KMS-11 (cell line): ENCODE measurements around the gene UNC119.
A peak's percentile ranks its signal among the peaks of the same experiment; 100 is the strongest.
"Not testable (repeated sequence)": the region's sequence is repeated elsewhere in the genome, so short reads cannot be mapped to it uniquely, and the experiment has no call there.

Source experiments
- H2AFZ ChIP-seq: fragments of 200-600 bp; sonication (generic); 2 replicates; pipeline ENCODE4 v1.6.1; 2016; ENCODE audit warnings: antibody characterized with exemption, mixed run types, low read depth
- H3K27ac ChIP-seq: fragments of 200-600 bp; sonication (generic); 2 replicates; pipeline ENCODE4 v1.6.1; 2016; ENCODE audit warnings: mild to moderate bottlenecking, mixed run types
- H3K27me3 ChIP-seq: fragments of 200-600 bp; sonication (generic); 2 replicates; pipeline ENCODE4 v1.6.1; 2017; ENCODE audit warnings: mild to moderate bottlenecking, low read depth, mixed run types, moderate library complexity; ENCODE audit not compliant: insufficient read depth
- H3K36me3 ChIP-seq: fragments of 200-600 bp; sonication (generic); 2 replicates; pipeline ENCODE4 v1.6.1; 2017; ENCODE audit warnings: mild to moderate bottlenecking, mixed run types; ENCODE audit not compliant: insufficient read depth
- H3K4me1 ChIP-seq: fragments of 200-600 bp; sonication (generic); 2 replicates; pipeline ENCODE4 v1.6.1; 2016; ENCODE audit warnings: mild to moderate bottlenecking, low read depth, mixed run types; ENCODE audit not compliant: poor library complexity, severe bottlenecking
- H3K4me2 ChIP-seq: fragments of 200-600 bp; sonication (generic); 2 replicates; pipeline ENCODE4 v1.7.0; 2016; ENCODE audit warnings: mild to moderate bottlenecking, mixed run types
- H3K4me3 ChIP-seq: fragments of 200-600 bp; sonication (generic); IDR thresholded peaks from 2 replicates; pipeline ENCODE4 v1.6.1; 2017; ENCODE audit warnings: low read depth, low read length, mixed read lengths; ENCODE audit not compliant: insufficient read depth
- H3K79me2 ChIP-seq: fragments of 200-600 bp; sonication (generic); 2 replicates; pipeline ENCODE4 v1.6.1; 2016; ENCODE audit warnings: low read depth, mixed run types; ENCODE audit not compliant: insufficient read depth
- H3K9ac ChIP-seq: fragments of 200-600 bp; sonication (generic); 2 replicates; pipeline ENCODE4 v1.6.1; 2016; ENCODE audit warnings: mild to moderate bottlenecking, mixed run types
- H4K20me1 ChIP-seq: fragments of 200-600 bp; sonication (generic); 2 replicates; pipeline ENCODE4 v1.6.1; 2016; ENCODE audit warnings: mild to moderate bottlenecking, mixed run types; ENCODE audit not compliant: insufficient read depth
- CTCF ChIP-seq: fragments of 200-600 bp; sonication (generic); conservative IDR thresholded peaks from 2 replicates; pipeline ENCODE4 v1.6.1; 2017; ENCODE audit warnings: low read depth, mild to moderate bottlenecking, antibody characterized with exemption, low read length, moderate library complexity, mixed read lengths

The UNC119 gene

GRCh38 chr17:28577466-28577824 is 25.0 kb upstream of the UNC119 start:
- Histone ChIP-seq H4K20me1 (no peaks in the 10 kb centered on the region), H3K36me3 (no peaks in the 10 kb centered on the region; the same call in 1 of the 2 replicates), H2AFZ (peak overlapping the region; percentile 42; the same call in 1 of the 2 replicates), H3K4me3 (no peak overlapping the region), H3K9ac (no peak overlapping the region), H3K27ac (peak overlapping the region; percentile 41), H3K4me2 (peak overlapping the region; percentile 74), H3K79me2 (no peaks in the 10 kb centered on the region), H3K27me3 (no peaks in the 10 kb centered on the region), H3K4me1 (peaks cover 9% of the 10 kb centered on the region)
- no peak for TF ChIP-seq CTCF

- Histone ChIP-seq H2AFZ (peak within 1 kb of the TSS; percentile 42), H3K4me2 (peak within 1 kb of the TSS; percentile 74), H3K9ac (peak within 1 kb of the TSS; percentile 5), H3K36me3 (no peaks in the 10 kb centered on the region; the same call in 1 of the 2 replicates), H3K27me3 (no peaks in the 10 kb centered on the region), H3K79me2 (no peaks in the 10 kb centered on the region), H3K4me3 (no peak within 1 kb of the TSS), H4K20me1 (no peaks in the 10 kb centered on the region), H3K4me1 (peaks cover 15% of the 10 kb centered on the region), H3K27ac (peak within 1 kb of the TSS; percentile 41)
- TF ChIP-seq CTCF = no peak
These were observed 24.5 kb upstream of the UNC119 start, which contains the start of gene ALDOC for GRCh38 chr17:28576758-28577465. ALDOC (minus strand) TSS chr17:28576895; CDS start chr17:28575532, 1,363 bp downstream.

GRCh38 chr17:28576016-28576415 is 23.6 kb upstream of the UNC119 start:
- H2AFZ ChIP-seq, H3K9ac ChIP-seq, H3K79me2 ChIP-seq: not testable (repeated sequence)

GRCh38 chr17:28575126-28575795 is 22.8 kb upstream of the UNC119 start:
- Histone ChIP-seq H3K9ac (no peak overlapping the region), H3K4me1 (peaks cover 19% of the 10 kb centered on the region), H4K20me1 (no peaks in the 10 kb centered on the region), H2AFZ (no peak overlapping the region), H3K4me2 (no peak overlapping the region), H3K79me2 (peaks cover 8% of the 10 kb centered on the region), H3K4me3 (no peak overlapping the region), H3K27ac (no peak overlapping the region), H3K36me3 (no peaks in the 10 kb centered on the region; the same call in 1 of the 2 replicates), H3K27me3 (no peaks in the 10 kb centered on the region)
- TF ChIP-seq CTCF = no peak

More at GRCh38 chr17:28576016-28576415, 23.6 kb upstream of the UNC119 start:
- not testable (repeated sequence) for H3K4me3 ChIP-seq, H3K36me3 ChIP-seq, H3K27me3 ChIP-seq, H4K20me1 ChIP-seq, H3K4me2 ChIP-seq, H3K27ac ChIP-seq
- H3K4me1 ChIP-seq = peaks cover 16% of the 10 kb centered on the region

GRCh38 chr17:28574526-28574925 is 22.1 kb upstream of the UNC119 start:
- H3K36me3 ChIP-seq = no peaks in the 10 kb centered on the region; the same call in 1 of the 2 replicates

More at GRCh38 chr17:28574526-28574925, 22.1 kb upstream of the UNC119 start:
- no peak for TF ChIP-seq CTCF
- Histone ChIP-seq H2AFZ (no peak overlapping the region), H3K9ac (no peak overlapping the region), H3K79me2 (peaks cover 16% of the 10 kb centered on the region), H3K27me3 (no peaks in the 10 kb centered on the region), H3K27ac (no peak overlapping the region), H3K4me2 (no peak overlapping the region), H4K20me1 (no peaks in the 10 kb centered on the region), H3K4me3 (no peak overlapping the region), H3K4me1 (peaks cover 27% of the 10 kb centered on the region)
